IPS-15b (cell line): ENCODE results near the gene BTC.
"Not testable (repeated sequence)": the region's sequence is repeated elsewhere in the genome, so short reads cannot be mapped to it uniquely, and the experiment has no call there.

Source experiments
- H3K27me3 ChIP-seq: one replicate; pipeline ENCODE4 v1.6.1; 2013; ENCODE audit warnings: low read length; ENCODE audit not compliant: control insufficient read depth, insufficient read depth
- H3K36me3 ChIP-seq: one replicate; pipeline ENCODE4 v1.6.1; 2013; ENCODE audit warnings: low read length; ENCODE audit not compliant: control insufficient read depth, insufficient read depth
- H3K4me1 ChIP-seq: one replicate; pipeline ENCODE4 v1.6.1; 2013; ENCODE audit warnings: mild to moderate bottlenecking, low read length; ENCODE audit not compliant: control insufficient read depth, insufficient read depth
- H3K4me3 ChIP-seq: one replicate; pipeline ENCODE4 v1.5.1; 2013; ENCODE audit warnings: low read depth, low read length
- H3K9ac ChIP-seq: one replicate; pipeline ENCODE4 v1.6.1; 2013; ENCODE audit warnings: low read depth, mild to moderate bottlenecking, low read length
- H3K9me3 ChIP-seq: one replicate; pipeline ENCODE4 v1.6.1; 2013; ENCODE audit warnings: mild to moderate bottlenecking, low read length; ENCODE audit not compliant: control insufficient read depth, insufficient read depth

The BTC gene

GRCh38 chr4:74794382-74795010 lies at the start of gene BTC:
Gene BTC (minus strand): TSS chr4:74794523. CDS start chr4:74794325, 198 bp downstream.
- Histone ChIP-seq H3K4me3 (peak within 1 kb of the TSS; percentile 60), H3K9ac (peak within 1 kb of the TSS; percentile 47), H3K36me3 (no peaks in the 10 kb centered on the region), H3K9me3 (no peaks in the 10 kb centered on the region), H3K27me3 (peaks cover 11% of the 10 kb centered on the region), H3K4me1 (no peaks in the 10 kb centered on the region)

GRCh38 chr4:74840936-74841509 lies 46.7 kb upstream of the BTC start:
- Histone ChIP-seq H3K36me3 (no peaks in the 10 kb centered on the region), H3K27me3 (no peaks in the 10 kb centered on the region), H3K4me1 (no peaks in the 10 kb centered on the region), H3K9me3 (peaks cover 3% of the 10 kb centered on the region), H3K9ac (no peak overlapping the region), H3K4me3 (no peak overlapping the region)

GRCh38 chr4:74838746-74839370 lies 44.5 kb upstream of the BTC start:
- no peak overlapping the region for H3K4me3 ChIP-seq
- no peaks in the 10 kb centered on the region for H3K4me1 ChIP-seq
- H3K27me3 ChIP-seq = no peaks in the 10 kb centered on the region
- no peak overlapping the region for H3K9ac ChIP-seq
- H3K36me3 ChIP-seq = no peaks in the 10 kb centered on the region
- no peaks in the 10 kb centered on the region for H3K9me3 ChIP-seq

- no peak overlapping the region for H3K9ac ChIP-seq
Observed at GRCh38 chr4:74830928-74831327, 36.6 kb upstream of the BTC start.

GRCh38 chr4:74823194-74823593 lies 28.9 kb upstream of the BTC start:
- no peaks in the 10 kb centered on the region for H3K9me3 ChIP-seq
- H3K27me3 ChIP-seq = no peaks in the 10 kb centered on the region
- H3K36me3 ChIP-seq = no peaks in the 10 kb centered on the region
- H3K4me3 ChIP-seq = no peak overlapping the region
- no peak overlapping the region for H3K9ac ChIP-seq
- no peaks in the 10 kb centered on the region for H3K4me1 ChIP-seq

More at GRCh38 chr4:74830928-74831327, 36.6 kb upstream of the BTC start:
- Histone ChIP-seq H3K4me1 (no peaks in the 10 kb centered on the region), H3K27me3 (no peaks in the 10 kb centered on the region), H3K4me3 (no peak overlapping the region), H3K9me3 (no peaks in the 10 kb centered on the region), H3K36me3 (no peaks in the 10 kb centered on the region)

GRCh38 chr4:74822603-74823002 lies 28.3 kb upstream of the BTC start:
- Histone ChIP-seq H3K4me3 (no peak overlapping the region), H3K36me3 (no peaks in the 10 kb centered on the region), H3K9ac (no peak overlapping the region), H3K27me3 (no peaks in the 10 kb centered on the region), H3K4me1 (no peaks in the 10 kb centered on the region), H3K9me3 (no peaks in the 10 kb centered on the region)

GRCh38 chr4:74821541-74821940 lies 27.2 kb upstream of the BTC start:
- Histone ChIP-seq H3K27me3 (no peaks in the 10 kb centered on the region), H3K4me3 (no peak overlapping the region), H3K9ac (no peak overlapping the region), H3K9me3 (no peaks in the 10 kb centered on the region), H3K4me1 (no peaks in the 10 kb centered on the region), H3K36me3 (no peaks in the 10 kb centered on the region)

GRCh38 chr4:74814052-74814451 lies 19.7 kb upstream of the BTC start:
- no peak overlapping the region for H3K9ac ChIP-seq
- H3K9me3 ChIP-seq = no peaks in the 10 kb centered on the region
- no peak overlapping the region for H3K4me3 ChIP-seq
- no peaks in the 10 kb centered on the region for H3K4me1 ChIP-seq
- no peaks in the 10 kb centered on the region for H3K27me3 ChIP-seq
- no peaks in the 10 kb centered on the region for H3K36me3 ChIP-seq

GRCh38 chr4:74812056-74812455 lies 17.7 kb upstream of the BTC start:
- not testable (repeated sequence) for H3K9ac ChIP-seq, H3K4me1 ChIP-seq, H3K27me3 ChIP-seq, H3K9me3 ChIP-seq, H3K36me3 ChIP-seq, H3K4me3 ChIP-seq

GRCh38 chr4:74805601-74806000 lies 11.3 kb upstream of the BTC start:
- Histone ChIP-seq H3K9ac (no peak overlapping the region), H3K4me1 (no peaks in the 10 kb centered on the region), H3K27me3 (no peaks in the 10 kb centered on the region), H3K4me3 (no peak overlapping the region), H3K36me3 (no peaks in the 10 kb centered on the region), H3K9me3 (no peaks in the 10 kb centered on the region)

- no peak overlapping the region for H3K9ac ChIP-seq
- H3K4me3 ChIP-seq = no peak overlapping the region
- H3K9me3 ChIP-seq = no peaks in the 10 kb centered on the region
- no peaks in the 10 kb centered on the region for H3K36me3 ChIP-seq
- H3K4me1 ChIP-seq = no peaks in the 10 kb centered on the region
- H3K27me3 ChIP-seq = no peaks in the 10 kb centered on the region
Observed at GRCh38 chr4:74800310-74800709, 6.0 kb upstream of the BTC start.

GRCh38 chr4:74796631-74797030 lies 2.3 kb upstream of the BTC start:
- Histone ChIP-seq H3K4me3 (no peak overlapping the region), H3K9ac (no peak overlapping the region), H3K27me3 (peaks cover 11% of the 10 kb centered on the region), H3K36me3 (no peaks in the 10 kb centered on the region), H3K4me1 (no peaks in the 10 kb centered on the region), H3K9me3 (no peaks in the 10 kb centered on the region)
